Mesothelial cell of epicardium (in vitro differentiated cells): ENCODE results near the gene ASPSCR1. TPM values are rescaled to one million over a fixed set of nuclear protein-coding genes. Genes with fewer than 3 reads are reported as not detected.

Experiments used
- DNase-seq, 2 experiments: peaks; one replicate each; pipeline ENCODE4 v3.0.0; 2021; ENCODE audit warnings: low spot score in 2 of 2; ENCODE audit not compliant: unreplicated experiment in 2 of 2
- H3K27ac Mint-ChIP-seq: 2 replicates; pipeline ENCODE4 v1.8.0; 2021; ENCODE audit warnings: mixed read lengths
- H3K27me3 Mint-ChIP-seq: 2 replicates; pipeline ENCODE4 v1.8.0; 2021; ENCODE audit warnings: low read depth, mixed read lengths
- H3K36me3 Mint-ChIP-seq: 2 replicates; pipeline ENCODE4 v1.8.0; 2021; ENCODE audit warnings: mixed read lengths
- H3K4me1 Mint-ChIP-seq: 2 replicates; pipeline ENCODE4 v1.8.0; 2021; ENCODE audit warnings: mixed read lengths
- H3K4me3 Mint-ChIP-seq: 2 replicates; pipeline ENCODE4 v1.8.0; 2021; ENCODE audit warnings: mild to moderate bottlenecking, moderate library complexity, mixed read lengths
- H3K9me3 Mint-ChIP-seq: 2 replicates; pipeline ENCODE4 v1.8.0; 2021; ENCODE audit warnings: mixed read lengths
- total RNA-seq: library from RNA; stranded (reverse); gene quantifications from 3 replicates; pipeline ENCODE4 v1.2.1, GENCODE V29; 2021
- TF ChIP-seq, protein P1 (sequence below): fragments of 200-600 bp; sonication (generic); IDR thresholded peaks from one replicate; pipeline ENCODE4 v1.5.0; 2021; ENCODE audit warnings: antibody characterized with exemption; ENCODE audit not compliant: unreplicated experiment

The ASPSCR1 gene
- total RNA-seq, 1 donor from 2014 or later: 50.5 TPM

GRCh38 chr17:81994593-81995462 is 17.4 kb downstream of the ASPSCR1 start:
- Mint-ChIP-seq H3K36me3 (peaks cover 12% of the 10 kb centered on the region), H3K4me3 (no peak overlapping the region), H3K9me3 (no peaks in the 10 kb centered on the region), H3K4me1 (peaks cover 18% of the 10 kb centered on the region), H3K27me3 (no peaks in the 10 kb centered on the region), H3K27ac (no peak overlapping the region)
- TF ChIP-seq, protein P1, sequence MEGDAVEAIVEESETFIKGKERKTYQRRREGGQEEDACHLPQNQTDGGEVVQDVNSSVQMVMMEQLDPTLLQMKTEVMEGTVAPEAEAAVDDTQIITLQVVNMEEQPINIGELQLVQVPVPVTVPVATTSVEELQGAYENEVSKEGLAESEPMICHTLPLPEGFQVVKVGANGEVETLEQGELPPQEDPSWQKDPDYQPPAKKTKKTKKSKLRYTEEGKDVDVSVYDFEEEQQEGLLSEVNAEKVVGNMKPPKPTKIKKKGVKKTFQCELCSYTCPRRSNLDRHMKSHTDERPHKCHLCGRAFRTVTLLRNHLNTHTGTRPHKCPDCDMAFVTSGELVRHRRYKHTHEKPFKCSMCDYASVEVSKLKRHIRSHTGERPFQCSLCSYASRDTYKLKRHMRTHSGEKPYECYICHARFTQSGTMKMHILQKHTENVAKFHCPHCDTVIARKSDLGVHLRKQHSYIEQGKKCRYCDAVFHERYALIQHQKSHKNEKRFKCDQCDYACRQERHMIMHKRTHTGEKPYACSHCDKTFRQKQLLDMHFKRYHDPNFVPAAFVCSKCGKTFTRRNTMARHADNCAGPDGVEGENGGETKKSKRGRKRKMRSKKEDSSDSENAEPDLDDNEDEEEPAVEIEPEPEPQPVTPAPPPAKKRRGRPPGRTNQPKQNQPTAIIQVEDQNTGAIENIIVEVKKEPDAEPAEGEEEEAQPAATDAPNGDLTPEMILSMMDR: no peak
- DNase-seq: peak in 1 of 2 experiments; percentile 14

DNA sequence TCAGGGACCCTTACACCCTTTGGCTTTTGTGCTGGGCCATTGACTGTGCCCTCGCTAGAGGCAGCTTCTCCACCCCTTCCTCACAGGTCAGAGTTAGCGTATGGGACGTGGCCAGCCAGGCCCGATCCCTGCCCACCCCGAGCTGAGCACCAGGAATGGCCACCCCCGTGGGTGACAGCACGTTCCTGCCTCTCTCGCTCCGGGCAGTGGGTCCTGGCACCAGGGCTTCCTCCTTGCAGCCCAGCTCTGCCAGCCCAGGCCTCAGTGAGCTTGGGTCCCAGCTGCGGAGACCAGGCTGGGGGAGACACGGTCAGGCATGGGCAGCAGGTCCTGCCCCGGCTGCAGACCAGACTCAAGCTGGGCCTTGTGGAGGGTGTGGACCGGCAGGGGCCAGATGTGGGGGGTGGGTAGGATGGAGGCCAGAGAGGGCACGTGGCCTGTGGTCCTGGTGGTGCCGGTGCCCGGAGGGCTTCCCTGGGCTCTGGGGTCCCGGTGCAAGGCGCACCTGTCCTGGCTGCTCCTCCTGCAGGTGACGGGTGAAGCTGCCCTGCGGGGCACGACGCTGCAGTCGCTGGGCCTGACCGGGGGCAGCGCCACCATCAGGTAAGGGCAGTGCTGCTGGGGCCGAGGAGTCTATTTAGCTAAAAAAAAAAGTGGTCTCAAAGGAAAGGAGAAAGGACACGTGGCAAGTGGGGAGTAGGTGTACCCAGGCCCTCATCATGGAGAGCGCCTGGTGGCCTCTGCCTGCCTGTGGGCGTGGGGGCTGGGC is 18.2 kb downstream of the ASPSCR1 start:
- no peak overlapping the region for H3K4me3 Mint-ChIP-seq
- no peak overlapping the region for H3K27ac Mint-ChIP-seq
- H3K27me3 Mint-ChIP-seq: no peaks in the 10 kb centered on the region
- peak in 1 of 2 experiments; percentile 13 for DNase-seq
- TF ChIP-seq, protein P1: no peak
- H3K9me3 Mint-ChIP-seq: no peaks in the 10 kb centered on the region
- H3K4me1 Mint-ChIP-seq: peaks cover 21% of the 10 kb centered on the region
- peaks cover 8% of the 10 kb centered on the region for H3K36me3 Mint-ChIP-seq

- H3K4me1 Mint-ChIP-seq: peaks cover 19% of the 10 kb centered on the region
- no peaks in the 10 kb centered on the region for H3K27me3 Mint-ChIP-seq
- no peak overlapping the region for H3K4me3 Mint-ChIP-seq
- no peak for DNase-seq
- H3K9me3 Mint-ChIP-seq: no peaks in the 10 kb centered on the region
- peaks cover 6% of the 10 kb centered on the region for H3K36me3 Mint-ChIP-seq
- TF ChIP-seq, protein P1: no peak
- no peak overlapping the region for H3K27ac Mint-ChIP-seq
Observed at GRCh38 chr17:81996232-81996756, 18.9 kb downstream of the ASPSCR1 start.

DNA sequence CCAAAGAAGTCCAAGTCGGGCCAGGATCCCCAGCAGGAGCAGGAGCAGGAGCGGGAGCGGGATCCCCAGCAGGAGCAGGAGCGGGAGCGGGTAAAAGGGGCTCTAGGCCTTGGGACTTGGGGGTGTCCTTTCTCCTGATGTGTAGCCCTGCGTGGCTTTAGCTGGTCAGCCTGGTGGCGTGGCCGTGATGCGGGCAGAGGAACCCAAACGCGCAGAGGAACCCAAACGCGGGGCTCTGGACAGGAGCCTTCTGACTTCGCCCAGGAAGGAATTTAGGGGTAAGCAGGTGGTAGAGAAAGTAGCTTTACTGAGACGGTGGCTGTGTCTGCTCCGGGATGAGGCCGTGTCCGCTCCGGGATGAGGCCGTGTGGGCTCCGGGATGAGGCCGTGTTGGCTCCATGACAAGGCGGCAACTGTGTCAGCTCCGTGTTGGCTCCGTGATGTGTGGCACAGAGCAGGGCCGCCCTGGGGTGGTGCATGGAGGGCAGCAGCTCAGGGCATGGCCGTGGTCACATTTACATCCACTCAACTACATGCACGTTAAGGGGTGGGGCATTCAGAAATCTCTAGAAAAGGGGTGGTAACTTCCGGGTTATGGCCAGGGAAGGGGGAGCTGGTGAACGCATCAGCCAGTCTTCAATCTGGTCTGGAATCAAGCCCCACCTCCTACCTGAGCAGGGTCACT is 19.5 kb downstream of the ASPSCR1 start:
- H3K4me1 Mint-ChIP-seq: peaks cover 14% of the 10 kb centered on the region
- peaks cover 6% of the 10 kb centered on the region for H3K36me3 Mint-ChIP-seq
- TF ChIP-seq, protein P1: no peak
- H3K27ac Mint-ChIP-seq: no peak overlapping the region
- no peak overlapping the region for H3K4me3 Mint-ChIP-seq
- H3K9me3 Mint-ChIP-seq: no peaks in the 10 kb centered on the region
- DNase-seq: no peak
- H3K27me3 Mint-ChIP-seq: no peaks in the 10 kb centered on the region

DNA sequence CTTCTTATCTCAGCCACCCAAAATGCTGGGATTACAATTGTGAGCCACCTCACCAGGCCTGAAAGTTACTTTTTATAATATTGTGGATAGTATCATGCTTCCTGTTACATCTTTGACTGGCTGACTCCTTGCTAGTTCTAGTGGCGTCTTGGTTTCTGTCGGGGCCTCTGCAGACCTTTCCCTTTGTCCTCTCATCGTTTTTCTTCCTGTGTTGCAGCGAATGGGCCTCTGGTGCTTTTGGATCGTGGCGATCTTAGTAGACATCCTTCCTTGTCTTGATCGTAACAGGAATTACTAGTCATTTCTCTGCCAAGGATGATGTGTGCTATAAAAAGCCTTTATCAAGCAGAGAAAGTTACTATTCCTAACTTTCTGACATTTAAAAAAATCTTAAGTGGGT is 20.8 kb downstream of the ASPSCR1 start:
- Mint-ChIP-seq H3K4me1 (peaks cover 11% of the 10 kb centered on the region), H3K4me3 (no peak overlapping the region), H3K36me3 (peaks cover 6% of the 10 kb centered on the region), H3K9me3 (no peaks in the 10 kb centered on the region), H3K27me3 (no peaks in the 10 kb centered on the region), H3K27ac (peak overlapping the region; percentile 55)
- TF ChIP-seq, protein P1: no peak
- DNase-seq: no peak
